ENCODE data around the gene ANTXR1. TPM values are rescaled to one million over a fixed set of nuclear protein-coding genes. Genes with fewer than 3 reads are reported as not detected.
"Not testable (repeated sequence)": the region's sequence is repeated elsewhere in the genome, so short reads cannot be mapped to it uniquely, and the experiment has no call there.

The ANTXR1 gene
- total RNA-seq, 1 experiment from 2014 or later: 37.3 TPM

DNA sequence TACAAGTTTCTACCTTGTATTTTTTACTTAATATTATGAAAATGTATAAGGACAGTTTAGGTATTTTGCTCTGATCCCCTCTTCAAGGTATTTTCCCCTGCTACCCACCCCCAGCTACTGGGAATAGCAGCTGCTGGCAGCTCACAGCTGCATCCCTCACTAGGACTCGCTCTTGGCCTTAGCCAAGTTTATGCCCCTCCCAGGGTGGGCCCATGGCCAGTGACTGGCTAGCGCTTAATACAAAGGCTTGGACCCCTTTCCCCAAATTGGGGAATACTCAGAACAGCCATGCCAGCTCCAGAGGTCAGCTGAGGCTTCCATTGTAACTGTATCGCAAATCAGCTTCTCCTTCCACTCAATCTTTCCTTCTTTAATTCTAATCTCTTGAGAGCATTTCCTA lies 242.8 kb downstream of the ANTXR1 start:
- WGBS (ENCODE audit: extremely low coverage, insufficient read length, low lambda C conversion rate): no CpG with 5 or more reads among the region's 3 CpGs

DNA sequence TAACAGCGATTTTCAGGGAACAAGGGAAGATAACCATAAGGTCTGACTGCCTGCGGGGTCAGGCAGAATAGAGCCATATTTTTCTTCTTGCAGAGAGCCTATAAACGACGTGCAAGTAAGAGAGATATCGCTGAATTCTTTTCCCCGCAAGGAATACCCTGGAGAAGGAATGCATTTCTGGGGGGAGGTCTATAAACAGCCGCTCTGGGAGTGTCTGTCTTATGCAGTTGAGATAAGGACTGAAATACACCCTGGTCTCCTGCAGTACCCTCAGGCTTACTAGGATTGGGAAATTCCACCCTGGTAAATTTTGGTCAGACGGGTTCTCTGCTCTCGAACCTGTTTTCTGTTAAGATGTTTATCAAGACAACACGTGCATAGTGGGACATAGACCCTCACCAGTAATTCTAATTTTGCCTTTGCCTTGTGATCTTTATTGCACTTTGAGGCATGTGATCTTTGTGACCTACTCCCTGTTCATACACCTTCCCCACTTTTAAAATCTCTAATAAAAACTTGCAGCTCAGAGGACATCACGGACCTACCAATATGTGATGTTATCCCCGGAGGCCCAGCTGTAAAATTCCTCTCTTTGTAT lies 247.1 kb downstream of the ANTXR1 start:
- H2BK120ac ChIP-seq (ENCODE audit: low read depth, low read length, poor library complexity, severe bottlenecking); DNase-seq; H3K79me1 ChIP-seq (ENCODE audit: insufficient read depth, low read depth, low read length, poor library complexity, severe bottlenecking); H3K79me2 ChIP-seq (ENCODE audit: insufficient read depth, low read length); H4K91ac ChIP-seq (ENCODE audit: insufficient read length, low read depth, low read length); H3K18ac ChIP-seq (ENCODE audit: insufficient read length, low read depth, low read length); H2AFZ ChIP-seq (ENCODE audit: low read length); H3K4me2 ChIP-seq (ENCODE audit: insufficient read depth, insufficient read length, low read length); H2AK5ac ChIP-seq (ENCODE audit: insufficient read length, low read length); H3K4ac ChIP-seq (ENCODE audit: low read depth, low read length); H3K4me1 Mint-ChIP-seq; H4K8ac ChIP-seq (replicated peaks; ENCODE audit: insufficient read length, low read depth, low read length); H3T11ph ChIP-seq (ENCODE audit: low read length); H3K27ac ChIP-seq (ENCODE audit: insufficient read length, low read depth, low read length); H3K23ac ChIP-seq (ENCODE audit: insufficient read length, low read depth, low read length); H4K20me1 ChIP-seq (ENCODE audit: control insufficient read depth, insufficient read depth, insufficient read length); H3K27me3 ChIP-seq (ENCODE audit: insufficient read depth, low read length); H3K4me3 Mint-ChIP-seq; H3K4me1 ChIP-seq (ENCODE audit: insufficient read depth, low read length); H3K27me3 Mint-ChIP-seq (ENCODE audit: low read depth); H3K27ac Mint-ChIP-seq; H3K56ac ChIP-seq (ENCODE audit: insufficient read length, low read depth, low read length); H2BK15ac ChIP-seq (ENCODE audit: low read depth, low read length); H3K23me2 ChIP-seq (ENCODE audit: insufficient read length, low read depth, low read length, poor library complexity, severe bottlenecking); H4K5ac ChIP-seq (ENCODE audit: insufficient read length, low read depth, low read length); H2BK12ac ChIP-seq (ENCODE audit: insufficient read length, low read depth, low read length); H3K9ac ChIP-seq (ENCODE audit: extremely low read depth, insufficient read length, low read length); H3K14ac ChIP-seq (ENCODE audit: insufficient read depth, low read length); H2BK5ac ChIP-seq (ENCODE audit: insufficient read length, low read length); H2BK20ac ChIP-seq (ENCODE audit: low read depth, low read length, poor library complexity, severe bottlenecking): not testable (repeated sequence)
- WGBS (ENCODE audit: extremely low coverage, insufficient read length, low lambda C conversion rate): no CpG with 5 or more reads among the region's 12 CpGs
- peaks cover 2 to 27% (median 13%) of the 10 kb centered on the region in 3 experiments; a peak in 6 of 7 replicates for H3K36me3 Mint-ChIP-seq (ENCODE audit: insufficient read depth in 1 of 3, low read depth in 3 of 3)
- peaks cover 27 to 48% of the 10 kb centered on the region in 2 experiments for H3K9me3 Mint-ChIP-seq
- H3K9me3 ChIP-seq (ENCODE audit: control insufficient read depth, low read depth, low read length): peaks cover 20% of the 10 kb centered on the region

More for the DNA sequence above, 242.8 kb downstream of the ANTXR1 start:
- no peak overlapping the region for H3K4me3 Mint-ChIP-seq
- no peak overlapping the region for H3K9ac ChIP-seq (ENCODE audit: extremely low read depth, insufficient read length, low read length)
- H2BK15ac ChIP-seq (ENCODE audit: low read depth, low read length): no peak overlapping the region
- H3K36me3 Mint-ChIP-seq (ENCODE audit: insufficient read depth in 1 of 3, low read depth in 3 of 3): peaks cover 0 to 17% (median 9%) of the 10 kb centered on the region in 3 experiments; a peak in 4 of 7 replicates
- no peak overlapping the region for H3K14ac ChIP-seq (ENCODE audit: insufficient read depth, low read length)
- H3T11ph ChIP-seq (ENCODE audit: low read length): no peak overlapping the region
- H3K27ac ChIP-seq (ENCODE audit: insufficient read length, low read depth, low read length): no peak overlapping the region
- H2BK12ac ChIP-seq (ENCODE audit: insufficient read length, low read depth, low read length): no peak overlapping the region
- peaks cover 17 to 27% of the 10 kb centered on the region in 2 experiments for H3K9me3 Mint-ChIP-seq
- no peaks in the 10 kb centered on the region for H3K4me1 ChIP-seq (ENCODE audit: insufficient read depth, low read length)
- H3K27me3 ChIP-seq (ENCODE audit: insufficient read depth, low read length): no peaks in the 10 kb centered on the region
- no peak overlapping the region for H3K18ac ChIP-seq (ENCODE audit: insufficient read length, low read depth, low read length)
- H3K23me2 ChIP-seq (ENCODE audit: insufficient read length, low read depth, low read length, poor library complexity, severe bottlenecking): no peaks in the 10 kb centered on the region
- no peak overlapping the region for H2BK120ac ChIP-seq (ENCODE audit: low read depth, low read length, poor library complexity, severe bottlenecking)
- peaks cover 11% of the 10 kb centered on the region for H3K9me3 ChIP-seq (ENCODE audit: control insufficient read depth, low read depth, low read length)
- no peak overlapping the region for H2BK5ac ChIP-seq (ENCODE audit: insufficient read length, low read length)
- DNase-seq: no peak
- H4K8ac ChIP-seq (replicated peaks; ENCODE audit: insufficient read length, low read depth, low read length): no peak overlapping the region
- no peak overlapping the region for H3K27ac Mint-ChIP-seq
- H3K4me2 ChIP-seq (ENCODE audit: insufficient read depth, insufficient read length, low read length): no peak overlapping the region
- no peaks in the 10 kb centered on the region for H3K4me1 Mint-ChIP-seq
- no peaks in the 10 kb centered on the region for H4K20me1 ChIP-seq (ENCODE audit: control insufficient read depth, insufficient read depth, insufficient read length)
- H2BK20ac ChIP-seq (ENCODE audit: low read depth, low read length, poor library complexity, severe bottlenecking): no peak overlapping the region
- TF ChIP-seq, protein P1, sequence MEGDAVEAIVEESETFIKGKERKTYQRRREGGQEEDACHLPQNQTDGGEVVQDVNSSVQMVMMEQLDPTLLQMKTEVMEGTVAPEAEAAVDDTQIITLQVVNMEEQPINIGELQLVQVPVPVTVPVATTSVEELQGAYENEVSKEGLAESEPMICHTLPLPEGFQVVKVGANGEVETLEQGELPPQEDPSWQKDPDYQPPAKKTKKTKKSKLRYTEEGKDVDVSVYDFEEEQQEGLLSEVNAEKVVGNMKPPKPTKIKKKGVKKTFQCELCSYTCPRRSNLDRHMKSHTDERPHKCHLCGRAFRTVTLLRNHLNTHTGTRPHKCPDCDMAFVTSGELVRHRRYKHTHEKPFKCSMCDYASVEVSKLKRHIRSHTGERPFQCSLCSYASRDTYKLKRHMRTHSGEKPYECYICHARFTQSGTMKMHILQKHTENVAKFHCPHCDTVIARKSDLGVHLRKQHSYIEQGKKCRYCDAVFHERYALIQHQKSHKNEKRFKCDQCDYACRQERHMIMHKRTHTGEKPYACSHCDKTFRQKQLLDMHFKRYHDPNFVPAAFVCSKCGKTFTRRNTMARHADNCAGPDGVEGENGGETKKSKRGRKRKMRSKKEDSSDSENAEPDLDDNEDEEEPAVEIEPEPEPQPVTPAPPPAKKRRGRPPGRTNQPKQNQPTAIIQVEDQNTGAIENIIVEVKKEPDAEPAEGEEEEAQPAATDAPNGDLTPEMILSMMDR (conservative IDR thresholded peaks at IDR 0.05): no peak
- no peaks in the 10 kb centered on the region for H3K79me1 ChIP-seq (ENCODE audit: insufficient read depth, low read depth, low read length, poor library complexity, severe bottlenecking)
- no peak overlapping the region for H2AK5ac ChIP-seq (ENCODE audit: insufficient read length, low read length)
- no peak overlapping the region for H3K23ac ChIP-seq (ENCODE audit: insufficient read length, low read depth, low read length)
- no peak overlapping the region for H3K56ac ChIP-seq (ENCODE audit: insufficient read length, low read depth, low read length)
- no peaks in the 10 kb centered on the region; the same call in none of the 2 replicates for H3K27me3 Mint-ChIP-seq (ENCODE audit: low read depth)
- no peak overlapping the region for H4K5ac ChIP-seq (ENCODE audit: insufficient read length, low read depth, low read length)
- H3K79me2 ChIP-seq (ENCODE audit: insufficient read depth, low read length): no peaks in the 10 kb centered on the region
- H2AFZ ChIP-seq (ENCODE audit: low read length): no peak overlapping the region
- H4K91ac ChIP-seq (ENCODE audit: insufficient read length, low read depth, low read length): no peak overlapping the region
- no peak overlapping the region for H3K4ac ChIP-seq (ENCODE audit: low read depth, low read length)
